Cardiac fibroblast (primary cell): Measurements from ENCODE around the gene COL5A3.
A peak's percentile ranks its signal among the peaks of the same experiment; 100 is the strongest.

Experiments
- DNase-seq, 2 donors: peaks; one replicate each; pipeline versions ENCODE4 v3.0.0 to v3.0.0-alpha.2; 2010; ENCODE audit warnings: low read depth in 2 of 2
- H3K4me3 ChIP-seq, 2 donors: replicated peaks in 1 of 2; 1 replicate in 1 of 2; 2 replicates in 1 of 2; pipeline ENCODE4 v1.5.1; 2011; ENCODE audit warnings: low read depth in 2 of 2, low read length in 2 of 2, mild to moderate bottlenecking in 2 of 2, moderate library complexity in 1 of 2
- CTCF ChIP-seq: IDR thresholded peaks from one replicate; pipeline ENCODE4 v1.5.1; 2011; ENCODE audit warnings: low read depth, mild to moderate bottlenecking, low read length, inconsistent platforms

The COL5A3 gene

GRCh38 chr19:9937001-9937411 is 73.3 kb downstream of the COL5A3 start:
- H3K4me3 ChIP-seq, result no peak overlapping the region
- no peak for TF ChIP-seq CTCF
- DNase-seq, result no peak

- DNase-seq, result no peak
- no peak for TF ChIP-seq CTCF
Measured at GRCh38 chr19:9936326-9937000, 73.8 kb downstream of the COL5A3 start, which contains the start of gene OLFM2. TSS of gene OLFM2 (minus strand) at chr19:9936515. CDS start at chr19:9936366, 149 bp downstream.

GRCh38 chr19:9935506-9936325 is 74.6 kb downstream of the COL5A3 start:
- TF ChIP-seq CTCF, result no peak
- DNase-seq, result no peak
- peak overlapping the region in 1 of 2 donors; percentile 5 for H3K4me3 ChIP-seq

More at GRCh38 chr19:9936326-9937000, 73.8 kb downstream of the COL5A3 start, which contains the start of gene OLFM2:
- peak within 1 kb of the TSS in 1 of 2 donors; percentile 5 for H3K4me3 ChIP-seq

- DNase-seq, result peak; percentile 74 to 82
- TF ChIP-seq CTCF, result peak; percentile 92
- H3K4me3 ChIP-seq, result no peak overlapping the region
Measured at GRCh38 chr19:9934132-9934950, 76.0 kb downstream of the COL5A3 start.

GRCh38 chr19:9932835-9933234 is 77.5 kb downstream of the COL5A3 start:
- no peak overlapping the region for H3K4me3 ChIP-seq
- DNase-seq, result no peak
- no peak for TF ChIP-seq CTCF

- H3K4me3 ChIP-seq, result no peak overlapping the region
- TF ChIP-seq CTCF, result no peak
- no peak for DNase-seq
Measured at GRCh38 chr19:9931629-9932028, 78.7 kb downstream of the COL5A3 start.
